Trophoblast cell (in vitro differentiated cells and primary cell): ENCODE data around the gene KCNIP4.

Source experiments
- DNase-seq, 2 donors: peaks; one replicate each; pipeline ENCODE4 v3.0.0-alpha.2; 2016
- H2AFZ ChIP-seq: 2 replicates; pipeline ENCODE4 v1.6.1; 2013; ENCODE audit warnings: low read length, moderate library complexity, mild to moderate bottlenecking; ENCODE audit not compliant: insufficient read depth, poor library complexity
- H2AK5ac ChIP-seq: 2 replicates; pipeline ENCODE4 v1.6.1; 2013; ENCODE audit warnings: mild to moderate bottlenecking, low read length
- H2BK120ac ChIP-seq: 2 replicates; pipeline ENCODE4 v1.6.1; 2013; ENCODE audit warnings: low read length, mild to moderate bottlenecking, moderate library complexity; ENCODE audit not compliant: insufficient read depth, poor library complexity
- H2BK12ac ChIP-seq: 2 replicates; pipeline ENCODE4 v1.6.1; 2013; ENCODE audit warnings: mild to moderate bottlenecking, low read length, moderate library complexity
- H2BK5ac ChIP-seq: 2 replicates; pipeline ENCODE4 v1.6.1; 2013; ENCODE audit warnings: low read length, low read depth, moderate library complexity, mild to moderate bottlenecking; ENCODE audit not compliant: poor library complexity
- H3K14ac ChIP-seq: 2 replicates; pipeline ENCODE4 v1.6.1; 2013; ENCODE audit warnings: mild to moderate bottlenecking, low read length
- H3K18ac ChIP-seq: 2 replicates; pipeline ENCODE4 v1.6.1; 2013; ENCODE audit warnings: mild to moderate bottlenecking, low read length
- H3K23ac ChIP-seq: 2 replicates; pipeline ENCODE4 v1.6.1; 2013; ENCODE audit warnings: low read length
- H3K27ac ChIP-seq: 2 replicates; pipeline ENCODE4 v1.5.1; 2013; ENCODE audit warnings: low read depth, mild to moderate bottlenecking, inconsistent platforms, low read length, moderate library complexity
- H3K27me3 ChIP-seq: 2 replicates; pipeline ENCODE4 v1.6.1; 2013; ENCODE audit warnings: inconsistent platforms, mild to moderate bottlenecking, low read length, moderate library complexity; ENCODE audit not compliant: insufficient read depth
- H3K36me3 ChIP-seq, 2 experiments: 1 replicate in 1 of 2; 2 replicates in 1 of 2; pipeline ENCODE4 v1.6.1; 2013; ENCODE audit warnings: low read length in 2 of 2, mild to moderate bottlenecking in 2 of 2, moderate library complexity in 1 of 2; ENCODE audit not compliant: insufficient read depth in 2 of 2, control insufficient read depth in 1 of 2
- H3K4ac ChIP-seq: 2 replicates; pipeline ENCODE4 v1.6.1; 2013; ENCODE audit warnings: low read depth, mild to moderate bottlenecking, low read length, moderate library complexity
- H3K4me1 ChIP-seq, 2 experiments: 1 replicate in 1 of 2; 2 replicates in 1 of 2; pipeline ENCODE4 v1.6.1; 2013; ENCODE audit warnings: low read length in 2 of 2, mild to moderate bottlenecking in 2 of 2, moderate library complexity in 1 of 2; ENCODE audit not compliant: insufficient read depth in 2 of 2, control insufficient read depth in 1 of 2
- H3K4me2 ChIP-seq: 2 replicates; pipeline ENCODE4 v1.6.1; 2013; ENCODE audit warnings: inconsistent platforms, mild to moderate bottlenecking, low read length, moderate library complexity
- H3K4me3 ChIP-seq: 2 replicates; pipeline ENCODE4 v1.5.1; 2013; ENCODE audit warnings: mild to moderate bottlenecking, low read depth, low read length, inconsistent platforms
- H3K79me1 ChIP-seq: one replicate; pipeline ENCODE4 v1.6.1; 2013; ENCODE audit warnings: low read length
- H3K79me2 ChIP-seq: 2 replicates; pipeline ENCODE4 v1.6.1; 2013; ENCODE audit warnings: low read length, mild to moderate bottlenecking; ENCODE audit not compliant: control insufficient read depth, insufficient read depth, poor library complexity
- H3K9ac ChIP-seq: 2 replicates; pipeline ENCODE4 v1.6.1; 2013; ENCODE audit warnings: mild to moderate bottlenecking, low read length
- H3K9me3 ChIP-seq: 2 replicates; pipeline ENCODE4 v1.6.1; 2013; ENCODE audit warnings: low read depth, mild to moderate bottlenecking, control low read depth, inconsistent platforms, low read length; ENCODE audit not compliant: insufficient read depth
- H4K12ac ChIP-seq: 2 replicates; pipeline ENCODE4 v1.6.1; 2013; ENCODE audit warnings: low read depth, mild to moderate bottlenecking, low read length, moderate library complexity
- H4K8ac ChIP-seq: 2 replicates; pipeline ENCODE4 v1.6.1; 2013; ENCODE audit warnings: low read depth, mild to moderate bottlenecking, low read length, moderate library complexity
- H4K91ac ChIP-seq: one replicate; pipeline ENCODE4 v1.6.1; 2013; ENCODE audit warnings: low read depth, mild to moderate bottlenecking, low read length, moderate library complexity
- WGBS: extraction: QIAGEN DNeasy Blood & Tissue Kit; methylation state at CpG from one replicate; pipeline ENCODE4 v1.1.7; 2013; ENCODE audit warnings: missing lambda C conversion rate; ENCODE audit not compliant: insufficient read length, insufficient coverage; ENCODE audit errors: extremely low coverage; 5-methylcytosine and 5-hydroxymethylcytosine counted together

The KCNIP4 gene

DNA sequence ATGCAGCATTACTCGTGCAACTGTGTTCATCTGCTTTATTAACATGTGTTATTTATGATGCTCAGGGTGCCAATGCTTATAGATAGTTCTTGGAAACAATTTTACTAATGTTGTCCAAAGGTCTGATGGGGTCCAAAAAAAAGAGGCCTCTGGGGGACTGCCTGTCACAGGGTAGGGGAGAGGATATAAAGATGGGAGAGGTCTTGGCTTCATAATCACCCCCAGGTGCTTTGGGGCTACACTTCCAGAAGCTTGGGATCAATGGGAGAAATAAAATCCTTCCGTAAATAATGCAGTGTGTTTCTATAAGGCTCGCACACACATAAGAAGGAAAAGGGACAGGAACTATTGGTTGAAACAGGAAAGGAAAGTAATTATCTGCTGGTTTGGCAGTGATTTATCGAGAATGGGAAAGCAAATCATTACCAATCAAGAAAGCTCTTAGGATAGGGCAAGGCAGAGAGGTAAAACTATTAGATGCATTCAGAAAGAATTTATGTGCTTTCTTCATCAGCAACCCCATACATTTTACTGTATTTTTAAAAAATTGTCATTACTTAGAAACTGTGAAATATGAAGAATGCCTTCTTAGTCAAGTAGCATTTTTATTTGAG is 677.0 kb downstream of the KCNIP4 start:
- no peaks in the 10 kb centered on the region for H3K27me3 ChIP-seq
- H3K27ac ChIP-seq = no peak overlapping the region
- H3K14ac ChIP-seq = no peak overlapping the region
- H3K4me2 ChIP-seq = no peak overlapping the region
- DNase-seq = no peak
- no peak overlapping the region for H4K8ac ChIP-seq
- no peak overlapping the region for H3K23ac ChIP-seq
- H2AFZ ChIP-seq = no peak overlapping the region
- H3K36me3 ChIP-seq = no peaks in the 10 kb centered on the region
- H2BK12ac ChIP-seq = no peak overlapping the region
- H2BK120ac ChIP-seq = no peak overlapping the region
- H4K12ac ChIP-seq = no peak overlapping the region
- no peaks in the 10 kb centered on the region for H3K79me2 ChIP-seq
- H3K4me1 ChIP-seq = no peaks in the 10 kb centered on the region
- no peaks in the 10 kb centered on the region for H3K79me1 ChIP-seq
- H2BK5ac ChIP-seq = no peak overlapping the region
- H3K9ac ChIP-seq = no peak overlapping the region
- no peaks in the 10 kb centered on the region for H3K9me3 ChIP-seq
- no peak overlapping the region for H4K91ac ChIP-seq
- H3K4ac ChIP-seq = no peak overlapping the region
- no peak overlapping the region for H3K4me3 ChIP-seq
- no peak overlapping the region for H2AK5ac ChIP-seq
- H3K18ac ChIP-seq = no peak overlapping the region
- WGBS = no CpG with 5 or more reads among the region's 4 CpGs

GRCh38 chr4:21248331-21248730 is 700.2 kb downstream of the KCNIP4 start:
- Histone ChIP-seq H3K79me2 (no peaks in the 10 kb centered on the region), H3K23ac (no peak overlapping the region), H3K14ac (no peak overlapping the region), H3K4ac (no peak overlapping the region), H3K4me2 (no peak overlapping the region), H3K36me3 (no peaks in the 10 kb centered on the region), H4K91ac (no peak overlapping the region), H2BK5ac (no peak overlapping the region), H3K9me3 (no peaks in the 10 kb centered on the region), H3K9ac (no peak overlapping the region), H2BK120ac (no peak overlapping the region), H4K12ac (no peak overlapping the region), H3K79me1 (no peaks in the 10 kb centered on the region), H3K18ac (no peak overlapping the region), H2AK5ac (no peak overlapping the region), H3K27ac (no peak overlapping the region), H3K4me3 (no peak overlapping the region), H3K4me1 (no peaks in the 10 kb centered on the region), H3K27me3 (no peaks in the 10 kb centered on the region), H2AFZ (no peak overlapping the region), H4K8ac (no peak overlapping the region), H2BK12ac (no peak overlapping the region)
- WGBS = no CpG with 5 or more reads among the region's 4 CpGs
- no peak for DNase-seq

- Histone ChIP-seq H3K9me3 (no peaks in the 10 kb centered on the region), H3K4ac (no peak overlapping the region), H2AK5ac (no peak overlapping the region), H4K8ac (no peak overlapping the region), H3K79me1 (no peaks in the 10 kb centered on the region), H3K4me2 (no peak overlapping the region), H2BK5ac (no peak overlapping the region), H2BK120ac (no peak overlapping the region), H3K27ac (no peak overlapping the region), H3K27me3 (no peaks in the 10 kb centered on the region), H2BK12ac (no peak overlapping the region), H3K4me1 (no peaks in the 10 kb centered on the region), H4K91ac (no peak overlapping the region), H3K18ac (no peak overlapping the region), H3K36me3 (no peaks in the 10 kb centered on the region), H3K14ac (no peak overlapping the region), H3K79me2 (no peaks in the 10 kb centered on the region), H3K9ac (no peak overlapping the region), H2AFZ (no peak overlapping the region), H3K4me3 (no peak overlapping the region), H4K12ac (no peak overlapping the region), H3K23ac (no peak overlapping the region)
- WGBS = no CpG with 5 or more reads among the region's 2 CpGs
- DNase-seq = peak in 1 of 2 donors; percentile 57
Measured at GRCh38 chr4:21242163-21242562, 706.4 kb downstream of the KCNIP4 start.

DNA sequence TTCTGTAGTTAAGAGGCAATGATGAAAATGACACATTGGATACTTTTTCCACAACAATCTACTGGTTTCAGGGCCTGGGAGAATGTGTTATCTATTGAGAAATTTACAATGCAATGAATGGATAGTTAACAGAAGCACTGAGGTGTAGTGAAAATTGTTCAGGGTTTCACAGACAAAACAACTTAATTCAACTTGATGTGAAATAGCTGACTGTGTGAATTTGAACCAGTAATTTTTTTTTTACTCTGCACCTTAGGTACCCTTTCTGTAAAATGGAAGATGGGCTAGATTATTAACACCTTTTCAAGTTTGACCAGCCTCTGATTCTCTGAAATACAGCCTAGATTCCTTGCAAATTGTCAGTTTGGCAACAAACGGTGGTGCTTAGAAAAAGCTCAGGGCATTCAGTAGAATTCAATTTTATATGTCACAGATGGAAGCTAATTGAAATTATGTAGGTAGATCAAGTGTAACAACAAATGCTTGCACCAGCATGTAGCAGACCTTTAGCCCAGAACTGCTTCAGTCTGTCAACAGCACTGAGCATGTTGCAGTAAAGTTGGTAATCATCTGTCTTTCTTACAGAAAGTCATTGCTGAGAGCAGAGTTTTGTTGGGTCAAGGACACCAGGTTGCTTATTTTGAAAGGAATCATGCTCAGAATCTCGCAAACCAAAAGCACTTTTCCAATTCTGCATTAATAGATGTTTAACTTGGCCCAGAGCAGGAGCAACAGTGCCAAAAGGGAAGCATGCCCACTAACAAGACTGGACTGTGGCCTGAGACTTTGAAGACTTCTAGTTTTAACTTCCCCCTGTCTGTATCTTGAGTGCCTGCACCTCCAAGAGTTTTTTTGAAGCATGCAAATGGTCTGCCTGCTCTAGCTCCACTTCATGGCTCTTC is 721.7 kb downstream of the KCNIP4 start:
- Histone ChIP-seq H3K14ac (no peak overlapping the region), H3K79me1 (no peaks in the 10 kb centered on the region), H3K4me2 (no peak overlapping the region), H4K91ac (no peak overlapping the region), H3K9ac (no peak overlapping the region), H3K36me3 (no peaks in the 10 kb centered on the region), H4K12ac (no peak overlapping the region), H4K8ac (no peak overlapping the region), H2BK5ac (no peak overlapping the region), H3K4ac (no peak overlapping the region), H3K79me2 (no peaks in the 10 kb centered on the region), H3K27ac (no peak overlapping the region), H3K23ac (no peak overlapping the region), H3K4me1 (no peaks in the 10 kb centered on the region), H3K4me3 (no peak overlapping the region), H3K18ac (no peak overlapping the region), H2BK120ac (no peak overlapping the region), H2AK5ac (no peak overlapping the region), H2AFZ (no peak overlapping the region), H2BK12ac (no peak overlapping the region), H3K27me3 (no peaks in the 10 kb centered on the region), H3K9me3 (no peaks in the 10 kb centered on the region)
- WGBS = no CpG with 5 or more reads among the region's 2 CpGs
- no peak for DNase-seq
